Measurements from ENCODE around the gene MACROD1.

The MACROD1 gene

DNA sequence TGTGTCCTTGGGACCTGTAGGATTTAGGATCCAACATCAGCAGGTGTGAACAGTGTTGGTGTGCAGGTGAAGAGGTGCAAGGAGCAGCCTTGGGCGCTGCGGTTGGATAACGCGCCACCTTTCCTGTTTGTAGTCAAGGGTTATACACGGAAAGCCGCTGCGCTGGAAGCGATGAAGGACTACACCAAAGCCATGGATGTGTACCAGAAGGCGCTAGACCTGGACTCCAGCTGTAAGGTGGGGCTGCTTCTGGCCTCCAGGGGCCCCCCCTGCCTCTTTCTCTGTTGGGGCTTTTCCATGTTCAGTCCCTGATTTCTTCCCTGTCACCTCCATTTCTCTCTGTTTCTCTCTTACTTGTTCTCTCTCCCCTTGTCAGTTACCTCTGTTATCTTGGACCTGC is 37.1 kb upstream of the MACROD1 start:
- TF ChIP-seq GATA1 (IDR thresholded peaks at IDR 0.05; ENCODE audit: low read depth, low read length): no peak
- TF ChIP-seq POLR2A (IDR thresholded peaks at IDR 0.05; ENCODE audit: low read length): no peak

DNA sequence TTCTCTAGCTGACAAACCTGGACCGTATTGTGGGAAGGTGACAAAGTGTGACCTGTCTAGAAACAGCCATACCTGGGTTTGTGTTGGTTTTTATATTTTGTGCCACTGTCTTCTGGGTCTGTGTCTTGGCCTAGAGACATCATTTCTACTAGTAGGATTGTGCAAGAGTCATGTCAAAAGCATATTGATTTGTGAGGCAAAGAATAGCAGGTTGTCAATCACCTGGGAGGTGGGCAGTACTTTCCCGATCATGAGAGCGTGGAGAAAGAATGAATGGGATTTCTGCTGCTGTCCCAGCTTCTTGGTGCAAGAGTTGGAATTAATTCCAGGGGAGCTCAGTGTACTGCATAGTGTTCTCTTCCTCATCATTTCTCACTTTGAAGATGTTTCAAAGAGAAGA is 35.6 kb upstream of the MACROD1 start:
- DNase-seq: no peak
- no peak for TF ChIP-seq POLR2A (IDR thresholded peaks at IDR 0.05; ENCODE audit: low read length)
- no peak for TF ChIP-seq GATA1 (IDR thresholded peaks at IDR 0.05; ENCODE audit: low read depth, low read length)

More for the DNA sequence above, 37.1 kb upstream of the MACROD1 start:
- DNase-seq: no peak

DNA sequence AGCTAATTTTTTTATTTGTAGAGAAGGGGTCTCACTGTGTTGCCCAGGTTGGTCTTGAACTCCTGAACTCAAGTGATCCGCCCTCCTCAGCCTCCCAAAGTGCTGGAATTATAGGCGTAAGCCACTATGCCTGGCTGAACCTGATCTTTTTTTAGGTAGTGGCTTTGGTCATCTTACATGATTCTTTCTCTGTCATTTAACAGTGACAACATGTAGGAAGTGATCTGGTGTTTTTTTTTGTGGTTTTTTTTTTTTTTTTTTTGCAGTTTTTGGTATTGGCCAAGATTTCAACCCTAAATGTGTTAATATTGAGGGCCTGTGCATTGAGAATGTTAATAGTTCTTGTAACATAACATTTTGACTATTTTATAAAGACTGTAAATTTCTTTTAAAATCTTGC is 32.6 kb upstream of the MACROD1 start:
- TF ChIP-seq POLR2A (IDR thresholded peaks at IDR 0.05; ENCODE audit: low read length): no peak
- TF ChIP-seq GATA1 (IDR thresholded peaks at IDR 0.05; ENCODE audit: low read depth, low read length): no peak
- DNase-seq: no peak

DNA sequence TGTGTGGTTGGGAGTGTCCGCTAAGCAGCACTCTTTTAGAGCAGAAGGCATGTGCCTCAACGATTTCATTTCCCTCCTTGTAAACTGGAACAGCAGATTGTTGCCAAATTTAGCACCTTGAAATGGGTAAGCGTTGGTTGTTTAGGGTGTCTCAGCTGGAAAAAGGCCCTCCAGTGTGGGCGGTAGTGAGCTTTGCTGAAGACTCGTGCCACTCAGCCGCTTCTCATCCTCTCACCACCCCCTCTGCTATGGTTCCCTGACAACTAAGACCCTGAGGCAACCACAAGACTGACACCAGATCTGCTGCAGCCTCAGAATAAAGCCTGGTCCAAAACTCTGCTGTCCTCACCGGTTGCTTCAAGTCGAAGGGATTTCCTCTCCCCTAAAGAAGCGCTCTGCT is 30.7 kb upstream of the MACROD1 start:
- TF ChIP-seq POLR2A (IDR thresholded peaks at IDR 0.05; ENCODE audit: low read length): no peak
- no peak for TF ChIP-seq GATA1 (IDR thresholded peaks at IDR 0.05; ENCODE audit: low read depth, low read length)
- DNase-seq: no peak

GRCh38 chr11:64192434-64192833 is 26.5 kb upstream of the MACROD1 start:
- DNase-seq: no peak
- TF ChIP-seq GATA1 (IDR thresholded peaks at IDR 0.05; ENCODE audit: low read depth, low read length) (no peak), POLR2A (IDR thresholded peaks at IDR 0.05; ENCODE audit: low read length) (no peak)

DNA sequence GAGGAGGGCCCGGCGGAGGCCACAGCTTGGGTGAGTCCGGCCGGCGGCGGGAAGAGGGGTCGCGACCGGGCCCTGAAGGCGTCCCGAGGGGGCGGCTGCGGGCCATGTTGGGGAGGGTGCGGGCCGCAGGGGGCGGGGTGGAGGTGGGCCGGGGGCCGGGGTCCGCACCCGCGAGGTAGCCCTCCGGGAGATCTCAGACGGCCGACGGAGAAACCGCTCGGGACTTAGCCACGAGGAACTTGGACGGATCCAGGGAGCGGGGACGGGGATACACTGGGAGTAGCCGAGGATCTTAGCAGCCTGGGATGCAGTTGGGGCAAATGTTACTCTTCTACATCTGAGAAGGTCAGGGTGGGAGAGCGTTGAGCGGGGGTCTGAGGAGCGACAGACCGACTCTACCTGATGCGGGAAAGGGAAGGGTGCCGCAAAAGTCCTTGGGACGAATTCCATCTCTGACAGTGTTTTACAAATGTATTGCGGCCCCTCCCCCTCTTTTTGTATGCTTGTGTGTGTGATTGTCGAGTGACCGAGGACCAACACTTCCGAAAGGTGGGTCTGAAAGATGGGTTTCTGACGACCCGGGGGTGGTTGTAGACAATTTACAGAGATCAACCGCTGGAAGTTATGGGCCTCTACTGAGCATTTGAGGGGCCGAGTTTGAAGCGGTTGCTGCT is 20.7 kb upstream of the MACROD1 start:
- TF ChIP-seq GATA1 (IDR thresholded peaks at IDR 0.05; ENCODE audit: low read depth, low read length) (no peak), POLR2A (IDR thresholded peaks at IDR 0.05; ENCODE audit: low read length) (no peak)
- peak in 1 of 2 experiments; percentile 58 for DNase-seq

GRCh38 chr11:64185693-64186491 is 20.0 kb upstream of the MACROD1 start, which contains the start of gene STIP1:
Gene STIP1, plus strand, starts transcription at chr11:64186171. Its CDS starts 91 bp downstream, at chr11:64186262.
- TF ChIP-seq GATA1 (IDR thresholded peaks at IDR 0.05; ENCODE audit: low read depth, low read length): no peak
- TF ChIP-seq POLR2A (IDR thresholded peaks at IDR 0.05; ENCODE audit: low read length): peak; percentile 83

GRCh38 chr11:64185175-64185692 is 19.3 kb upstream of the MACROD1 start:
- TF ChIP-seq GATA1 (IDR thresholded peaks at IDR 0.05; ENCODE audit: low read depth, low read length) (no peak), POLR2A (IDR thresholded peaks at IDR 0.05; ENCODE audit: low read length) (peak; percentile 96)
- peak; percentile 92 to 94 for DNase-seq

More at GRCh38 chr11:64185693-64186491, 20.0 kb upstream of the MACROD1 start, which contains the start of gene STIP1:
- peak; percentile 100 for DNase-seq

GRCh38 chr11:64183890-64184289 is 18.0 kb upstream of the MACROD1 start:
- TF ChIP-seq GATA1 (IDR thresholded peaks at IDR 0.05; ENCODE audit: low read depth, low read length) (no peak), POLR2A (IDR thresholded peaks at IDR 0.05; ENCODE audit: low read length) (no peak)
- DNase-seq: no peak

DNA sequence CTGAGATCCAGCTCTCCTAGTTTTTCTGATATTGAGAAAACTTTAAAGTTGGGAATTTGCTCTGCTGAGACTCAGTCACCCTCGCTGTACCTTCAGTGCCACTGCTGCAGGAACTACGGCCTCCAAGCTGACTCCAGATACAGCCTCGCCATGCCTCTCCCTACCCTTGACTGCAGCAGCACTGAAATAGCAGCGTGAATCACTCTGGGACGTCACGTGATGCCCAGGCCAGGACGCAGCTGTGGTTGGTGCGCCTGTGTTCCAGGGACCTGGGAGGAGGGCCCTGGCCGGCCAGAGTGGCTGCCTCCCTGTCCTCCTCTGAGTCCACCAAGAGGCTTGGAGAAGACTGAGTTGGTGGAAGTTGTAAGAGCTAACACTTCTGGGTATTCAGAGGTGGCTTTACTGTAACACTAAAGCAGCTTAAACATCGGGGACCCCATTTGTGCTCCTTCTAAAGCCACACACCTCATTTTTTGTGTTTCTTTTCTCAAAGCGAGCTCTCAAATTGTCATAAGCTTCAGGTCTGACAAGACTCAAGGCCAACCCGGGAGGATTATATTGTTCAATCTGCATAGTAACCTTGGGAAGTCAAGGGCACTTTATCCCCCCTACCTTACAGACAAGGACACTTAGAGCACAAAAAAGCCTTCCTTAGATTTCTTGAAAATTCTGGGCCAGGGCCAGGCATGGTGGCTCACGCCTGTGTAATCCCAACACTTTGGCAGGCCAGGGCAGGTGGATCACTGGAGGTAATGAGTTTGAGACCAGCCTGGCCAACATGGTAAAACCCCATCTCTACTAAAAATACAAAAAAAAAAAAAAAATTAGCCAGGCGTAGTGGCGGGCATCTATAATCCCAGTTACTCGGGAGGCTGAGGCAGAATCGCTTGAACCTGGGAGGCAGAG is 15.8 kb upstream of the MACROD1 start:
- DNase-seq: peak; percentile 84 to 90
- TF ChIP-seq POLR2A (IDR thresholded peaks at IDR 0.05; ENCODE audit: low read length): peak; percentile 64
- no peak for TF ChIP-seq GATA1 (IDR thresholded peaks at IDR 0.05; ENCODE audit: low read depth, low read length)

GRCh38 chr11:64180891-64181290 is 15.0 kb upstream of the MACROD1 start:
- DNase-seq: no peak
- TF ChIP-seq POLR2A (IDR thresholded peaks at IDR 0.05; ENCODE audit: low read length): no peak
- TF ChIP-seq GATA1 (IDR thresholded peaks at IDR 0.05; ENCODE audit: low read depth, low read length): no peak

GRCh38 chr11:64178951-64179639 is 13.2 kb upstream of the MACROD1 start:
- DNase-seq: no peak
- no peak for TF ChIP-seq GATA1 (IDR thresholded peaks at IDR 0.05; ENCODE audit: low read depth, low read length)
- no peak for TF ChIP-seq POLR2A (IDR thresholded peaks at IDR 0.05; ENCODE audit: low read length)

- no peak for DNase-seq
- no peak for TF ChIP-seq GATA1 (IDR thresholded peaks at IDR 0.05; ENCODE audit: low read depth, low read length)
- TF ChIP-seq POLR2A (IDR thresholded peaks at IDR 0.05; ENCODE audit: low read length): no peak
These were observed 12.3 kb upstream of the MACROD1 start for GRCh38 chr11:64178203-64178602.

All from erythroblast (primary cell).